Stimulated activated CD4-positive, alpha-beta T cell treated with anti-CD3 and anti-CD28 coated beads, Interleukin-4, amount 100 ng/mL, for 4 hours (primary cell): Measurements from ENCODE around the gene ZNF662.
A peak's percentile ranks its signal among the peaks of the same experiment; 100 is the strongest.
"Not testable (repeated sequence)": the region's sequence is repeated elsewhere in the genome, so short reads cannot be mapped to it uniquely, and the experiment has no call there.

ENCODE experiments used
- DNase-seq, 2 experiments: peaks; one replicate each; pipeline ENCODE4 v3.0.0-alpha.2; 2020

The ZNF662 gene

GRCh38 chr3:42906070-42906847, at the start of gene ZNF662:
ZNF662 (plus strand) TSS chr3:42906142; CDS start chr3:42908115, 1,973 bp downstream.
- DNase-seq: peak; percentile 3 to 37

GRCh38 chr3:42856544-42856943, 49.4 kb upstream of the ZNF662 start:
- DNase-seq: no peak

DNA sequence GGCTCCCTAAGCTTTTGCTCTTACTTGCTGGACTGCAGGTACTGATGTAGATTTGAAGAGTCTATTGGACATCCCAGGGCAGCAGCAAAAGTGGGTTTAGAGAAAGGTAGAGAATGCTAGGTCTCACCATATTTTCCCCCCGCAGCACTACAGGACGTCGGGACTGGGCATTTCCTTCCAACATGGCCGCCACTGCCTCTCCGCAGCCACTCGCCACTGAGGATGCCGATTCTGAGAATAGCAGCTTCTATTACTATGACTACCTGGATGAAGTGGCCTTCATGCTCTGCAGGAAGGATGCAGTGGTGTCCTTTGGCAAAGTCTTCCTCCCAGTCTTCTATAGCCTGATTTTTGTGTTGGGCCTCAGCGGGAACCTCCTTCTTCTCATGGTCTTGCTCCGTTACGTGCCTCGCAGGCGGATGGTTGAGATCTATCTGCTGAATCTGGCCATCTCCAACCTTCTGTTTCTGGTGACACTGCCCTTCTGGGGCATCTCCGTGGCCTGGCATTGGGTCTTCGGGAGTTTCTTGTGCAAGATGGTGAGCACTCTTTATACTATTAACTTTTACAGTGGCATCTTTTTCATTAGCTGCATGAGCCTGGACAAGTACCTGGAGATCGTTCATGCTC, 41.5 kb upstream of the ZNF662 start:
- no peak for DNase-seq

- no peak for DNase-seq
Measured at GRCh38 chr3:42865256-42865655, 40.7 kb upstream of the ZNF662 start.

DNA sequence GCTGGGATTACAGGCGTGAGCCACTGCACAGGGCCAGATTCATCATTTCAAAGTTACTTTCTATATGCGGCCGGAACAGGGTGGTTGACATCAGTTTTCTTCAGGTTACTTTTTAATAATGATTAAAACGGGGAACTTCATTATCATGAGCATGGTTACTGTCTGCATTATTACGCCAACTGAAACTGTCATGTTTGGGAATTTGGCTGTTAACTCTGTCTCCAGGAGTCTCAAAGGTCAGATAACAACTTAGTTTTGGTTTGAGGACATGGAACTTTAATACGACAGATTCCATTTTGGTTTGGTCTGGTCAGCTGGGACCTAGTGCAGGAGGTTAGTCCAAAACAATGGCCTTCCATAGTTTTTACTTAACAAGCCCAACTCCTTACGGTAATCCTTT, 38.8 kb upstream of the ZNF662 start:
- DNase-seq: no peak

- no peak for DNase-seq
Measured at GRCh38 chr3:42868841-42869240, 37.1 kb upstream of the ZNF662 start.

DNA sequence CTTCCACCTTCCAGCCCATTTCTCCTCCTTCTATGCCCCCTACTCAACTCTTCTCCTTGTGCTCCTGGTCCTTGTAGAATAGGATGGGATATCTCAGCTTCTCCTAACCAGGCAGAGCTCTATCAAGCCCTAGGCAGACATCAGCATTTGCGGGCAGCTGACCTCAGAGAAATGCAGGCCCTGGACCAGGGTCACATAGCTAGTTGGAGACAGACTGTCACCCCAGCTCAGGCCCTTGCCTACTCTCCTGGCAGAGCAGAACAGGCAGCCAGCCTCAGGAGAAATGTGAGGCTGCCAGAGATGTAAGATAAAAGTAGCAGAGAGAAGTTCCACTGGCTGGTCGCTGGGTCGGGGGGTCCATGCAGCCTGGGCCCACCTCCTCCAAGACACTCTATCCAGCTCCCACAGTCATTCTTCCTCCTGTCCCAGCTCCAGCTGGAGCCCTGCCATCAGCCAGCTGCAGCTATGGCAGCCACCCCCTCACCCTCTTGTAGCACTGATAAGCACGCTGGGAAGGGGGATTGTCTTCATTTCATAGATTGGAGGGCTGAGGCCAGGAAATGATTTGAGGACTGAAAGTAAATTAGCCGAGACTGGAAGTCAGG, 34.2 kb upstream of the ZNF662 start:
- no peak for DNase-seq

- DNase-seq: no peak
Measured at GRCh38 chr3:42872718-42873117, 33.2 kb upstream of the ZNF662 start.

DNA sequence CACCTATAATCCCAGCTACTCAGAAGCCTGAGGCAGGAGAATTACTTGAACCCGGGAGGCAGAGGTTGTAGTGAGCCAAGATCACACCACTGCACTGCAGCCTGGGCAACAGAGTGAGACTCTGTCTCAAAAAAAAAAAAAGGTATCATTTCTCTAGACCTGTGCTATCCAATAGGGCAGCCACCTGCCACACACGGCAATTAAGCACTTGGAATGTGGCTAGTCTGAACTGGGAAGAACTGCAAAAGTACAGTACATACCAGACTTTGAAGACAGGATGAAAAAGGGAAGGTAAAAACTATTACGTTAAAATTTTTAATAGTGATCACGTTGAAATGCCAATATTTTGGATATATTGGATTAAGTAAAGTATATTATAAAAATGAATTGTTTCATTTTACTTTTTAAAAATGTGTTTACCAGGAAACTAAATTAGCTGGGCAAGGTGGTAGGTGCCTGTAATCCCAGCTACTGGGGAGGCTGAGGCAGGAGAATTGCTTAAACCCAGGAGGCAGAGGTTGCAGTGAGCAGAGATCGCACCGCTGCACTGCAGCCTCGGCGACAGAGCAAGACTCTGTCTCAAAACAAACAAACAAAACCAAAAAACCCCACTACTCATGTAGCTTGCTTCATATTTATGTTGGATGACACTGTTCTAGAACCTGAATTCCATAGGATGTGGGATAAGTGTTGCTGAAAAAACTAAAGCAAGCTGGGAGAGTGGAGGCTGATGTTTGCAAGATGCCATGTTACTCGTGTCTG, 32.5 kb upstream of the ZNF662 start:
- DNase-seq: no peak

- DNase-seq: no peak
Measured at GRCh38 chr3:42874749-42875148, 31.2 kb upstream of the ZNF662 start.

DNA sequence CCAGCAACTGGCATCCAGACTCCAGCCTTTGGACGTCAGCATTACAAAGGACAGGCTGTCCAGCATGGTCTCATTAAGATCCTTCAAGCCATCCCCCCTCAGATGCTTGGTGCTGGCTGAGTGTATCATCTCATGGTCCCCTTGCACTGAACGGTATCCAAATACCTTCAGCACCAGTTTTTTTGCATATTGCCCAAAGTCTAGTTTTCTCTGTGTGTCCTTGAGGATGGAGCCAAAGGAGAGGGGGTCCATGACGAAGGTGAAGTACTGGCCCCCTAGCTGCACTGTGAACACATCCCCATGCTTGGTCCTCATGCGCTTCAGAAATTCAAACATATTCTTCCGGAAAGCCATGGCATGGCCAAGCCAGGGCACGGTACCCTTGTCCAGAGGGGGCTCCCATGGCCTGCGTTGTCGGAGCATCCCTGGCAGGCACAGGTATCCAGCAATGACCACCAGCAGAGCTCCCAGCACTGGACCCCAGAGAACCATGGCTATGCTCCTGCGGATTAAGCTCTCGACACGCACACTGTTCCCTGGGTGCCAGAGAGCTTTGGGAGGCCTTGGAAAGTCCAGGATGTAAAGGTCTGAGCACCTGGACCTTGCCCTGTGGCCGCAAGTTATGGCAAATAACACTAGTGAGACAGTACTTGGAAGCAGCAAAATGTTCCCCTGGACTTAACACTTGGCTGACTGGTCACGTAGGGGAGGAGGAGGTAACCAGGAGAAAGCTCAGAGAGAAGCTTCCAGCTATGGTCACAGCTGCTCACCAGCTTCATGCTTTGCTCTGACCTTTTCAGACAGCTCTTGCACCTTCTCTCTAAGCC, 30.4 kb upstream of the ZNF662 start, which contains the start of gene CYP8B1:
Gene CYP8B1 (minus strand): TSS at position 555 of the 827 bp plus-strand sequence. CDS start 63 bp downstream, at position 492.
- no peak for DNase-seq

DNA sequence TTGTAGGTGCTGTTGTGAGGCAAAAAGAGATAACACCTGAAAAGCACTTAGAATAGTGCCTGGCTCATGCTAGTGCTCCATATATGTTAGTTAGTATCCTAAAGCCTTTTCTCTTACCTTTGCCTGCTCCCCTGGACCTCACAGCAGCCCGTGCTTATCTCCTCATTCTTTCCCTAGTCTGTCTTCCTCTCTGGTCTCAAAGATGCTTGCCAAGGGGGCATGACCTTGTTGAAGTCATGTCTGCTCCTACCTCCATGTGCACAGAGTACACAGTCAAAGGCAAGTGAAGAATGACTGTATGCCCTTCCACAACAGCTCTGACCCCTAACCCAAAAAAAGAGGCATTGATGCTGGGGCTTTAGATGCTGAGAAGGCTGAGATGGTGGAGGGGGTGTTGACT, 29.5 kb upstream of the ZNF662 start:
- DNase-seq: no peak

- no peak for DNase-seq
Measured at GRCh38 chr3:42876940-42877720, 28.8 kb upstream of the ZNF662 start.

- DNase-seq: no peak
Measured at GRCh38 chr3:42877881-42878280, 28.1 kb upstream of the ZNF662 start.

GRCh38 chr3:42880183-42880582, 25.8 kb upstream of the ZNF662 start:
- DNase-seq: no peak

- peak; percentile 82 to 86 for DNase-seq
Measured at GRCh38 chr3:42880601-42881451, 25.1 kb upstream of the ZNF662 start.

DNA sequence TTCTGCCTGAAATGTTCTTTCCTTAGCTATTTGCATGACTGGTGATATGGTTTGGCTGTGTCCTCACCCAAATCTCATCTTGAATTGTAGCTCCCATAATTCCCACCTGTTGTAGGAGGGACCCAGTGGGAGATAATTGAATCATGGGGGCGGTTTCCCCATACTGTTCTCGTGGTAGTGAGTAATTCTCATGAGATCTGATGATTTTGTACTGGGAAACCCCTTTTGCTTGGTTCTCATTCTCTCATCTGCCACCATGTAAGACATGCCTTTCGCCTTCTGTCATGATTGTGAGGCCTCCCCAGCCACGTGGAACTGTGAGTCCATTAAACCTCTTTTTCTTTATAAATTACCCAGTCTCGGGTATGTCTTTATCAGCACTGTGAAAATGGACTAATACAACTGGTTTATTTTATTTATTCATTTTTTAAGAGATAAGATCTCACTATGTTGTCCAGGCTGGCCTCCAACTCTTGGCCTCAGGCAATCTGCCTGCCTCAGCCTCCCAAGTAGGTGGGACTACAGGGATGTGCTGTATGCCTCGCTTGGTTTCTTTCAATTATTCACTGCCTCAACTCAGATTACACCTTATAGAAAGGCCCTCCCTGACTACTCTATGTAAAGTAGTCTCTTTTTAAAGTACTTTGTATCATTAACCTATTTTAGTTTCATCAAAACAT, 22.6 kb upstream of the ZNF662 start:
- DNase-seq: not testable (repeated sequence)

GRCh38 chr3:42884324-42884723, 21.6 kb upstream of the ZNF662 start:
- no peak for DNase-seq

DNA sequence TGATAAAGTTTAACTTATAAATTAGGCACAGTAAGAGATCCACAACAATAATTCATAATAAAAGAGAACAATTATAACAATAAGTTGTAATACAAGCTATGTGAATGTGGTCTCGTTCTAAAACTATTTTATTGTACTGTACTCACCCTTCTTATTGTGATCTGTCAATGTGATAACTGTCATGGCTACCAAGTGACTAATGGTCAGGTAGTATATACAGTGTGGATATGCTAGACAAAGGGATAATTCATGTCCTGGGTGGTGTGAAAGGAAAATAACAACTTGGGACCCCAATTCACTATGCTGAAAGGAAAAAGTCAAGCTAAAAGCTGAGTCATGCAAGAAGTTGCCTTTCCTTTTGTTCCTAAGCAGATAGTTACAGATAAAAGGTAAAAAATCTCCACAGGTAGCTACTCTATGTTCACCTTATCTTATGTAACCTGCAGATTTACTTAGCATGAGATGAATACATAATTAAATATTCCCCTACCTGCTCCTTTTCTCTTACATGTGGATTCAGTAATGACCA, 19.6 kb upstream of the ZNF662 start:
- DNase-seq: no peak

GRCh38 chr3:42887084-42887483, 18.9 kb upstream of the ZNF662 start:
- no peak for DNase-seq
